Sigmoid colon (tissue), 7 donors: ENCODE measurements around the gene HDAC9. TPM values are rescaled to one million over a fixed set of nuclear protein-coding genes. Genes with fewer than 3 reads are reported as not detected.

Experiments
- DNase-seq: peaks from one replicate; pipeline ENCODE4 v3.0.0-alpha.2; 2019
- H3K27ac ChIP-seq, 4 donors: fragments of 200-600 bp; sonication (generic); one replicate each; pipeline ENCODE4 v1.5.1; 2016 to 2019; ENCODE audit warnings: mild to moderate bottlenecking in 1 of 4
- H3K27me3 ChIP-seq, 3 donors: fragments of 200-600 bp; sonication (generic); one replicate each; pipeline ENCODE4 v1.5.1; 2019; ENCODE audit warnings: mild to moderate bottlenecking in 1 of 3
- H3K36me3 ChIP-seq, 4 donors: fragments of 200-600 bp; sonication (generic); one replicate each; pipeline ENCODE4 v1.5.1; 2016 to 2019
- H3K4me1 ChIP-seq, 4 donors: fragments of 200-600 bp; sonication (generic); one replicate each; pipeline ENCODE4 v1.5.1; 2017 to 2019
- H3K4me3 ChIP-seq, 4 donors: fragments of 200-600 bp; sonication (generic); one replicate each; pipeline ENCODE4 v1.5.1; 2017 to 2019; ENCODE audit warnings: mild to moderate bottlenecking in 2 of 4, moderate library complexity in 1 of 4
- H3K9me3 ChIP-seq, 4 donors: fragments of 200-600 bp in 3 of 4; sonication (generic) in 3 of 4; one replicate each; pipeline versions ENCODE4 v1.5.1 to v1.6.1; 2013 to 2019
- EP300 ChIP-seq, 4 donors: sonication (generic); formaldehyde crosslinking; IDR thresholded peaks; one replicate each; pipeline ENCODE4 v1.6.1; 2017; ENCODE audit warnings: antibody characterized with exemption in 4 of 4
- POLR2A ChIP-seq, 2 donors: fragments of 450-650 bp; IDR thresholded peaks; one replicate each; pipeline ENCODE4 v1.6.1; 2016; ENCODE audit warnings: antibody characterized with exemption in 2 of 2, mild to moderate bottlenecking in 2 of 2, moderate library complexity in 2 of 2
- POLR2AphosphoS5 ChIP-seq, 4 donors: sonication (generic); formaldehyde crosslinking; IDR thresholded peaks; one replicate each; pipeline ENCODE4 v1.6.1; 2017; ENCODE audit warnings: antibody characterized with exemption in 4 of 4
- WGBS, 2 donors: extraction: QIAGEN DNeasy Blood & Tissue Kit; methylation state at CpG; one replicate each; pipeline ENCODE4 v1.1.7; 2013; 5-methylcytosine and 5-hydroxymethylcytosine counted together
- intact Hi-C: fragments of 100-400 bp; cut with DNase I; formaldehyde crosslinking; loops from one replicate; pipeline ENCODE4 v1.15.1; 2023
- polyA plus RNA-seq, 3 donors: library from polyadenylated mRNA; stranded (reverse); fragments of 200-250 nt; gene quantifications; one replicate each; pipeline ENCODE4 v1.2.3, GENCODE V29; 2013
- total RNA-seq, 4 donors: library from RNA; depleted of rRNA; stranded (reverse); fragments of >200 nt; gene quantifications; one replicate each; pipeline ENCODE4 v1.1.0, GENCODE V29; 2016
- TF ChIP-seq, protein P1 (sequence below), 4 experiments: fragments of 450-650 bp in 3 of 4; fragments of 200-600 bp in 1 of 4; IDR thresholded peaks; one replicate each; pipeline ENCODE4 v1.5.1; 2016 to 2019; ENCODE audit warnings: antibody characterized with exemption in 4 of 4, mild to moderate bottlenecking in 3 of 4, moderate library complexity in 2 of 4
- donor health status: healthy with polysubstance abuse.
- donor health status: Bipolar disorder and iron deficiency.
- donor health status: healthy.

Gene HDAC9
- total and polyA plus RNA-seq, 7 donors = 2.4 to 38.2 (median 22.2) TPM

- H3K4me1 ChIP-seq = no peaks in the 10 kb centered on the region
- no peak overlapping the region for H3K4me3 ChIP-seq
- H3K27me3 ChIP-seq = no peaks in the 10 kb centered on the region
- no peak for DNase-seq
- H3K9me3 ChIP-seq = no peaks in the 10 kb centered on the region
- TF ChIP-seq POLR2AphosphoS5 (IDR thresholded peaks at IDR 0.05) = no peak
- no peak for TF ChIP-seq POLR2A (IDR thresholded peaks at IDR 0.05)
- no peak for TF ChIP-seq EP300 (IDR thresholded peaks at IDR 0.05)
- TF ChIP-seq, protein P1, sequence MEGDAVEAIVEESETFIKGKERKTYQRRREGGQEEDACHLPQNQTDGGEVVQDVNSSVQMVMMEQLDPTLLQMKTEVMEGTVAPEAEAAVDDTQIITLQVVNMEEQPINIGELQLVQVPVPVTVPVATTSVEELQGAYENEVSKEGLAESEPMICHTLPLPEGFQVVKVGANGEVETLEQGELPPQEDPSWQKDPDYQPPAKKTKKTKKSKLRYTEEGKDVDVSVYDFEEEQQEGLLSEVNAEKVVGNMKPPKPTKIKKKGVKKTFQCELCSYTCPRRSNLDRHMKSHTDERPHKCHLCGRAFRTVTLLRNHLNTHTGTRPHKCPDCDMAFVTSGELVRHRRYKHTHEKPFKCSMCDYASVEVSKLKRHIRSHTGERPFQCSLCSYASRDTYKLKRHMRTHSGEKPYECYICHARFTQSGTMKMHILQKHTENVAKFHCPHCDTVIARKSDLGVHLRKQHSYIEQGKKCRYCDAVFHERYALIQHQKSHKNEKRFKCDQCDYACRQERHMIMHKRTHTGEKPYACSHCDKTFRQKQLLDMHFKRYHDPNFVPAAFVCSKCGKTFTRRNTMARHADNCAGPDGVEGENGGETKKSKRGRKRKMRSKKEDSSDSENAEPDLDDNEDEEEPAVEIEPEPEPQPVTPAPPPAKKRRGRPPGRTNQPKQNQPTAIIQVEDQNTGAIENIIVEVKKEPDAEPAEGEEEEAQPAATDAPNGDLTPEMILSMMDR (IDR thresholded peaks at IDR 0.05) = no peak
- no peaks in the 10 kb centered on the region for H3K36me3 ChIP-seq
- intact Hi-C loops = no loop called here
- H3K27ac ChIP-seq = no peak overlapping the region
- WGBS, 2 donors = 78 to 82% methylated on average over 3 of the region's 3 CpGs
These were observed 382.3 kb downstream of the HDAC9 start for GRCh38 chr7:18877874-18878273.

GRCh38 chr7:18886832-18887231, 391.3 kb downstream of the HDAC9 start:
- no peaks in the 10 kb centered on the region for H3K9me3 ChIP-seq
- TF ChIP-seq EP300 (IDR thresholded peaks at IDR 0.05) (no peak), POLR2A (IDR thresholded peaks at IDR 0.05) (no peak)
- TF ChIP-seq, protein P1 (IDR thresholded peaks at IDR 0.05) = no peak
- WGBS, 2 donors = 81 to 89% methylated on average over 4 of the region's 4 CpGs

GRCh38 chr7:18889436-18889835, 393.9 kb downstream of the HDAC9 start:
- H3K27ac ChIP-seq = no peak overlapping the region
- no peaks in the 10 kb centered on the region for H3K36me3 ChIP-seq
- 45 to 79% methylated on average over 1 of the region's 1 CpG for WGBS, 2 donors
- intact Hi-C loops = no loop called here
- no peak for DNase-seq
- TF ChIP-seq EP300 (IDR thresholded peaks at IDR 0.05) (no peak), POLR2AphosphoS5 (IDR thresholded peaks at IDR 0.05) (no peak), POLR2A (IDR thresholded peaks at IDR 0.05) (no peak)
- TF ChIP-seq, protein P1 (IDR thresholded peaks at IDR 0.05) = no peak
- H3K27me3 ChIP-seq = no peaks in the 10 kb centered on the region
- peaks cover 0 to 21% (median 12%) of the 10 kb centered on the region in 4 donors for H3K4me1 ChIP-seq
- H3K4me3 ChIP-seq = no peak overlapping the region
- H3K9me3 ChIP-seq = no peaks in the 10 kb centered on the region

More at GRCh38 chr7:18886832-18887231, 391.3 kb downstream of the HDAC9 start:
- H3K4me3 ChIP-seq = no peak overlapping the region
- intact Hi-C loops = no loop called here
- no peaks in the 10 kb centered on the region for H3K36me3 ChIP-seq
- no peaks in the 10 kb centered on the region for H3K27me3 ChIP-seq
- no peak overlapping the region for H3K27ac ChIP-seq
- no peak for DNase-seq
- peaks cover 0 to 21% (median 12%) of the 10 kb centered on the region in 4 donors for H3K4me1 ChIP-seq

GRCh38 chr7:18890134-18890533, 394.6 kb downstream of the HDAC9 start:
- Histone ChIP-seq H3K36me3 (no peaks in the 10 kb centered on the region), H3K9me3 (no peaks in the 10 kb centered on the region), H3K27me3 (no peaks in the 10 kb centered on the region), H3K4me3 (no peak overlapping the region), H3K4me1 (peaks cover 0 to 21% (median 12%) of the 10 kb centered on the region in 4 donors), H3K27ac (peak overlapping the region in 1 of 4 donors; percentile 13)
- no peak for TF ChIP-seq EP300 (IDR thresholded peaks at IDR 0.05)
- TF ChIP-seq, protein P1 (IDR thresholded peaks at IDR 0.05) = no peak
- TF ChIP-seq POLR2AphosphoS5 (IDR thresholded peaks at IDR 0.05) = no peak
- no peak for TF ChIP-seq POLR2A (IDR thresholded peaks at IDR 0.05)
- no peak for DNase-seq
- intact Hi-C loops = no loop called here
- WGBS, 2 donors = 36 to 64% methylated on average over 2 of the region's 2 CpGs
